Smooth muscle cell (in vitro differentiated cells): ENCODE data around the gene ECE2. TPM values are rescaled to one million over a fixed set of nuclear protein-coding genes. Genes with fewer than 3 reads are reported as not detected.

ENCODE experiments used
- DNase-seq: peaks from one replicate; lab custom pipeline; 2025; ENCODE audit not compliant: unreplicated experiment; lab: John Stamatoyannopoulos, UW
- H2AFZ ChIP-seq: fragments of 200-600 bp; sonication (generic); 2 replicates; pipeline ENCODE4 v1.6.0; 2016; ENCODE audit warnings: antibody characterized with exemption, low read depth, mild to moderate bottlenecking
- H3F3A ChIP-seq: fragments of 200-600 bp; sonication (generic); 2 replicates; pipeline ENCODE4 v1.6.0; 2017; ENCODE audit warnings: antibody characterized with exemption, low read depth
- H3K27ac ChIP-seq: fragments of 200-600 bp; sonication (generic); 2 replicates; pipeline ENCODE4 v1.5.1; 2016; ENCODE audit warnings: low read depth, mild to moderate bottlenecking
- H3K27me3 ChIP-seq: fragments of 200-600 bp; sonication (generic); 2 replicates; pipeline ENCODE4 v1.6.1; 2016; ENCODE audit warnings: low read depth, mild to moderate bottlenecking
- H3K36me3 ChIP-seq: fragments of 200-600 bp; sonication (generic); 2 replicates; pipeline ENCODE4 v1.5.1; 2016; ENCODE audit warnings: low read depth
- H3K4me1 ChIP-seq: fragments of 200-600 bp; sonication (generic); 2 replicates; pipeline ENCODE4 v1.5.1; 2016; ENCODE audit warnings: low read depth
- H3K4me2 ChIP-seq: fragments of 200-600 bp; sonication (generic); 2 replicates; pipeline ENCODE4 v1.6.0; 2016; ENCODE audit warnings: mild to moderate bottlenecking
- H3K4me3 ChIP-seq: fragments of 200-600 bp; sonication (generic); 2 replicates; pipeline ENCODE4 v1.5.1; 2016; ENCODE audit warnings: mild to moderate bottlenecking
- H3K79me2 ChIP-seq: fragments of 200-600 bp; sonication (generic); 2 replicates; pipeline ENCODE4 v1.6.0; 2016; ENCODE audit warnings: low read depth, mild to moderate bottlenecking
- H3K9ac ChIP-seq: fragments of 200-600 bp; sonication (generic); 2 replicates; pipeline ENCODE4 v1.6.0; 2016; ENCODE audit warnings: low read depth
- H3K9me3 ChIP-seq: fragments of 200-600 bp; sonication (generic); replicated peaks from 2 replicates; pipeline ENCODE4 v1.5.1; 2016; ENCODE audit warnings: low read depth
- H4K20me1 ChIP-seq: fragments of 200-600 bp; sonication (generic); 2 replicates; pipeline ENCODE4 v1.6.0; 2016; ENCODE audit warnings: low read depth
- WGBS: methylation state at CpG from one replicate; pipeline ENCODE4 v1.1.7; 2016; ENCODE audit warnings: low lambda C conversion rate; 5-methylcytosine and 5-hydroxymethylcytosine counted together
- polyA plus RNA-seq: library from polyadenylated mRNA; unstranded; fragments of >200 nt; fragmentation: Nextera tagmentation; extraction: Ambion mirVana; gene quantifications from 2 replicates; pipeline ENCODE4 v1.2.1, GENCODE V29; 2016
- total RNA-seq: library from RNA; depleted of rRNA; stranded (reverse); fragments of >200 nt; gene quantifications from 2 replicates; pipeline ENCODE4 v1.2.3, GENCODE V29; 2014
- TF ChIP-seq, protein P1 (sequence below): fragments of 200-600 bp; sonication (generic); IDR thresholded peaks from 2 replicates; pipeline ENCODE4 v1.5.1; 2017; ENCODE audit warnings: borderline replicate concordance, mild to moderate bottlenecking, antibody characterized with exemption; ENCODE audit not compliant: insufficient read depth, poor library complexity, severe bottlenecking

The ECE2 gene
- total and polyA plus RNA-seq, 2 experiments from 2014 or later = not detected

DNA sequence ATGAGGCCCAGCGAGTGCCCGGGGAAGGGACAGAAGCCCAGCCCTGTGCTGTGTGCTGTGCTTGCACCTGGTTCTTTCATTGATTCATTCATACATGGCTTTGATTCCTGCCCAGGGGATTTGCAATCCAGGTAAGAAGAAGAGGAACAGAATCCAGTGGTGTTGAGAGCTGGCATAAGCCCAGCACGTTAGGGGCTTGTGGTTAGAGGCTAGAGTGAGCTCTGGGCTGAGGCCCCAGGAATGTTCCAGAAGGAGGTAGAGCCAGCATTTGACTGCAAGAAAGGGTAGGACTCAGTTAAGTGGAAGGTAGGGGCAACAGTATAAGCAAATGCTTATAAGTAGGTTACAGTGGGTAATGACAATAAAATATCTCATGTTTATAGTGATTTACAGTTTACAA, 44.2 kb upstream of the ECE2 start:
- H3K4me3 ChIP-seq = no peak overlapping the region
- peaks cover 79% of the 10 kb centered on the region for H3K27me3 ChIP-seq
- TF ChIP-seq, protein P1, sequence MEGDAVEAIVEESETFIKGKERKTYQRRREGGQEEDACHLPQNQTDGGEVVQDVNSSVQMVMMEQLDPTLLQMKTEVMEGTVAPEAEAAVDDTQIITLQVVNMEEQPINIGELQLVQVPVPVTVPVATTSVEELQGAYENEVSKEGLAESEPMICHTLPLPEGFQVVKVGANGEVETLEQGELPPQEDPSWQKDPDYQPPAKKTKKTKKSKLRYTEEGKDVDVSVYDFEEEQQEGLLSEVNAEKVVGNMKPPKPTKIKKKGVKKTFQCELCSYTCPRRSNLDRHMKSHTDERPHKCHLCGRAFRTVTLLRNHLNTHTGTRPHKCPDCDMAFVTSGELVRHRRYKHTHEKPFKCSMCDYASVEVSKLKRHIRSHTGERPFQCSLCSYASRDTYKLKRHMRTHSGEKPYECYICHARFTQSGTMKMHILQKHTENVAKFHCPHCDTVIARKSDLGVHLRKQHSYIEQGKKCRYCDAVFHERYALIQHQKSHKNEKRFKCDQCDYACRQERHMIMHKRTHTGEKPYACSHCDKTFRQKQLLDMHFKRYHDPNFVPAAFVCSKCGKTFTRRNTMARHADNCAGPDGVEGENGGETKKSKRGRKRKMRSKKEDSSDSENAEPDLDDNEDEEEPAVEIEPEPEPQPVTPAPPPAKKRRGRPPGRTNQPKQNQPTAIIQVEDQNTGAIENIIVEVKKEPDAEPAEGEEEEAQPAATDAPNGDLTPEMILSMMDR = no peak

DNA sequence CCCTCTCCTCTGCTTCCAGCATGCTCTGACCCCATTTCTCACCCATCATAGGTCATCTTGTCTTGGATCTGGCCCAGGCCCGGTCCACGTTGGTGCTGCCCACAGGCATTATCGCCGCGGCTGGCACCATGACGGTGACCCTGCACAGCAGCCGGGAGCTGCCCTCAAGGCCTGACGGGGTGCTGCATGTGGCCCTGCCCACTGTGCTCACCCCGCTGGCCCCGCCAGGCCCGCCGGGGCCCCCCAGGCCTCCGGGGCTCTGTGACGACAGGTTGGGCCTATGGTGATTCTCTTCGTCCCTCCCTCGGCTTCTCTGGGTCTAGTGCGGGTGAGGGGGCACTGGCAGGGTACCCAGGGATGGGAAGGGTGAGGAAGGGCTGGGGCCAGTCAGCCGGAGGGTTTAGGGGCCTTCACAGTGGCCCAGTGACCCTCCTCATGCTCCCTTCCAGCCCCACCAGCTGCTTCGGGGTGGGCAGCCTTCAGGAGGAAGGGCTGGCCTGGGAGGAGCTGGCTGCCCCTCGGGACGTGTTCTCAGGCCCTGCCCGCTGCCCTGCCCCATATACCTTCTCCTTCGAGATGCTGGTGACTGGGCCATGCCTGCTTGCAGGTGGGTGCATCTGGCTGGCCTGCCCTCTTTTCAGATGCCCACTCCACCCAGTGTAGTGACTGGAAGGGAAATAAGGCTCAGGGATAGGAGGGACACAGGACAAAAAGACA, 42.5 kb upstream of the ECE2 start:
- 88% methylated on average over 19 of the region's 23 CpGs for WGBS
- H3K27me3 ChIP-seq = peaks cover 63% of the 10 kb centered on the region

More for the DNA sequence above, 44.2 kb upstream of the ECE2 start:
- DNase-seq = no peak
- H3K9ac ChIP-seq = no peak overlapping the region
- no peaks in the 10 kb centered on the region for H4K20me1 ChIP-seq
- H3K27ac ChIP-seq = no peak overlapping the region
- H3K36me3 ChIP-seq = no peaks in the 10 kb centered on the region
- H3K79me2 ChIP-seq = no peaks in the 10 kb centered on the region
- no peaks in the 10 kb centered on the region for H3F3A ChIP-seq
- no peak overlapping the region for H2AFZ ChIP-seq
- H3K4me2 ChIP-seq = no peak overlapping the region
- WGBS = 76% methylated on average over 3 of the region's 3 CpGs
- H3K9me3 ChIP-seq = no peaks in the 10 kb centered on the region
- peaks cover 9% of the 10 kb centered on the region for H3K4me1 ChIP-seq

DNA sequence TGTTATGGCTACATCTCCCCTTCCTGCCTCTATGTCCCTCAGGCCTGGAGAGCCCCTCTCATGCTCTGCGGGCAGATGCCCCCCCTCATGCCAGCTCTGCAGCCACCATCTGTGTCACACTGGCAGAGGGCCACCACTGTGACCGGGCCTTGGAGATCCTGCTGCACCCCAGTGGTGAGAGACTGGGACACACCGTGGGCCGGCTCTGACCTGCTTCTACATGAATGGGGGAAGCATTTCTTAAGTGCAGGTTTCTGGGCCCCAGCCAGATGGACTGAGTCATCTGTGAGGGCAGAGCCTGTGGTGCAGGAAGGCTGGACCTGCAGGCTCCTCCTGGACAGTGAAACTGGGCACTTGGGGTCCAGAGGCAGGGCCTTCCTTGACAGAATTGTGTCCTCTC, 41.6 kb upstream of the ECE2 start:
- no peaks in the 10 kb centered on the region for H3F3A ChIP-seq
- H3K4me3 ChIP-seq = no peak overlapping the region
- DNase-seq = no peak
- no peaks in the 10 kb centered on the region for H3K79me2 ChIP-seq
- no peak overlapping the region for H2AFZ ChIP-seq
- H4K20me1 ChIP-seq = no peaks in the 10 kb centered on the region
- no peak overlapping the region for H3K4me2 ChIP-seq
- no peaks in the 10 kb centered on the region for H3K9me3 ChIP-seq
- WGBS = 68% methylated on average over 4 of the region's 4 CpGs
- H3K36me3 ChIP-seq = no peaks in the 10 kb centered on the region
- peaks cover 54% of the 10 kb centered on the region for H3K27me3 ChIP-seq
- H3K4me1 ChIP-seq = peaks cover 9% of the 10 kb centered on the region
- H3K27ac ChIP-seq = no peak overlapping the region
- TF ChIP-seq, protein P1 = no peak
- H3K9ac ChIP-seq = no peak overlapping the region

More for the DNA sequence above, 42.5 kb upstream of the ECE2 start:
- Histone ChIP-seq H3K9me3 (no peaks in the 10 kb centered on the region), H3K4me2 (no peak overlapping the region), H4K20me1 (no peaks in the 10 kb centered on the region), H3K9ac (no peak overlapping the region), H3K4me1 (peaks cover 9% of the 10 kb centered on the region), H3F3A (no peaks in the 10 kb centered on the region), H3K4me3 (no peak overlapping the region), H3K36me3 (no peaks in the 10 kb centered on the region), H2AFZ (no peak overlapping the region), H3K79me2 (no peaks in the 10 kb centered on the region), H3K27ac (no peak overlapping the region)
- no peak for DNase-seq
- TF ChIP-seq, protein P1 = no peak
